ENCODE data around the gene SERTM2.
"Not testable (repeated sequence)": the region's sequence is repeated elsewhere in the genome, so short reads cannot be mapped to it uniquely, and the experiment has no call there.

SERTM2 gene

DNA sequence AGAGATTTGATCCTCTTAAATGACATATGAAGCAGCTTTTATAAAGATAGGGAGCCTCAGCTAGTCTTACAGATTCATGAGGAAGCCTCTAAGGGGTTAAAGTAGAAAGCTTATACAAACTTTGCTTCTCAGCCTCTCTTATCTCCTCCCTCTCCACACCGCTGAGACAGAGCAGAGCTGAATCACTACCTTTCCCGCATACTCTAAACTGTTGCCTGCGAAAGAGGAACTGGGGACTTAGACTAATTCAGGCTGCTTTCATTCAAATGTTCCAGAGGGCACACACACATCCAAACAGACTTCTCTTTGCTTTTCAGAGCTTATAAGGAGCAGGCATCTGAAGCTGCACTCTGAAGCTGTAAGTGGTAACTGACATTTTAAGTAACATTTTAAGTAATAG is at the start of gene SERTM2:
TSS of gene SERTM2 (plus strand) at position 169 of the 400 bp plus-strand sequence. CDS start 7,213 bp downstream, outside the sequence.
- DNase-seq (ENCODE audit: low read depth): no peak

- no peak for DNase-seq (ENCODE audit: low read depth)
Observed at GRCh38 chrX:111465669-111466068, 45.8 kb upstream of the SERTM2 start.

DNA sequence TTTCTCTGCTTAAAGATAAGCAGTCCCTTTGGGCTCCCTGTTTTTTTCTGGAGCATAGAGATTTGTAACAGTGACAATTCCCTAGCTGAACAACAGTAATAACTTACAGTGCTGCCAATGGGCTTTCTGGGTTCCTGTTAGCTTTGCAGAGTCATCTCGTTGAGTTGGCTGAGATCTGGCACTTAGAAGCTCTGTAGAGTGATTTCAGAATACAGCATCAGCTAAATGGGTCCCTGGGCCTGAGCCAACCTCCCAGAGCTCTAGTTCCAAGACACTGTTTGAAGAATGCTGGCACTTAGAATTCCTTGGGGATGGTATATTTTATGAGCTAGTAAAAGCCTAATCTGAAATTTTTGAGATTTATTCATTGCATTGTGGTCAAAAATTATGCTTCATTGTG is 43.5 kb upstream of the SERTM2 start:
- DNase-seq (ENCODE audit: low read depth): no peak

GRCh38 chrX:111470681-111471403 is 40.6 kb upstream of the SERTM2 start:
- DNase-seq (ENCODE audit: low read depth): no peak

GRCh38 chrX:111481896-111482295 is 29.5 kb upstream of the SERTM2 start:
- no peak for DNase-seq (ENCODE audit: low read depth)

- no peak for DNase-seq (ENCODE audit: low read depth)
Observed at GRCh38 chrX:111483135-111483534, 28.3 kb upstream of the SERTM2 start.

DNA sequence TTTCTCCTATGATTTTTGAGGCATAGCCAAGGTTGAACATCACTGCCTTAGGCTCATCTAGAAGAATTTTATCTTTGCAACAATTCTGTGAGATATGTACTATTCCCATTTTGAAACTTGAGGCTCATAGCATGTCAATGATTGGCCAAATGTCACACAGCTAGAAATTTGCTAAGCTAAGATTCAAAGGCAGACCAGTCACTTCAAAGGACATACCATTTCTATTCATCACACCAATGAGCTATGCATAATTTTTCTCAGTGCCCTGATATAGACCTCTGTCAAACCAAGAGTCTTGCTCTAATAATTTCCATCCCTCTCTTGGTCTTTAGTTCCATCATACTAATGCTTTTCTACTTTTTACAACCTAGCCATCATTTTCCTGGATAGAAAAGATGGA is 27.6 kb upstream of the SERTM2 start:
- no peak for DNase-seq (ENCODE audit: low read depth)

GRCh38 chrX:111490688-111491087 is 20.8 kb upstream of the SERTM2 start:
- DNase-seq (ENCODE audit: low read depth): no peak

GRCh38 chrX:111492085-111492484 is 19.4 kb upstream of the SERTM2 start:
- DNase-seq (ENCODE audit: low read depth): no peak

DNA sequence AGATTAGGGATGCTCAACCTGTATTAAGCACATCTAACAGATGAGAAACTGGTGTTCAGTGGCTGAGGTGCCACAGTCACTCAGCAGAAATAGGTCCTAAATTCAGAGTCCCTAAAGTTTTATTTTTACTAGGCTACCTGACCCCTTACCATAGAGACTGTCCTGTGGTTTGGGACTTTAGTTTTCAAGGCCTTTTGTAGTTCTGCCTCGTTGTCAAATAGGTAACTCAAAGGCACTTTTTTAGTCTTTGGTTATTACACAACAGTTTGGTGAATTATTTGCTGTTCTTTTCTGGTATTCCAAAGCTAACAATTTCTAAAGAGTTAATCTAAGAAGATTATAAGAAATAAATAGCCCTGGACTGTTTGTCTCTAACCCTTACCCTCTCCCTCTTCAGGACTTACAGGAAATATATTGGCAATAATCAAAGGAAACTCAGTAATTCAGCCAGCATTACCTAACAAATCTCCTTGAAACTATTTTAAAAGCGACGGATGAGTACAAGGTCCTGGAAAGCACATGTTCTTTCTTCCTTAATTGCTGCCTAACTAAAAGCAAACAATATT is 12.8 kb upstream of the SERTM2 start:
- DNase-seq (ENCODE audit: low read depth): no peak

DNA sequence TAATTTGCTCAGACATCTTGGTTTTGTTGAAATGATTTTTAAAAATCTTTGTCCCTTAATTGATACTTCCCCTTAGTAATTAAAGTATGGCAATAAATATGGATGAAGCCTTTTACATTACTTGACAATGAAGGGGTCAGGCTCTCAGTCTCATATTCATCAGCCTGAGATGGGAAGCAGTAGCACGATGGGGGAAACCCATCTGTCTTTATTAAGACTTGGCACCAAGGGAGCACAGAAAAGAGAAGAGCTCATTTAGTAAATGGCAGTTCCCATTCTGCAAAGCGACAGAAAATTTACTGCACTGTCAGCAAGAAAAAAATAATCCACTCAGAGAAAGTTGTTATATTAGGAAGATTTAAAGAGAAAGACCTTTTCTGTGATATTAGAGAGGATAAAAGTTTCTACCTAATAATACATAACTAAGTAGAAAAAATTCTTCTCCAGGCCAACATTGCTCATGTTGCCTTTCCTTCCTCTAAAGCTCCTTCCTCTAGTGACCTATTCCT is 7.9 kb upstream of the SERTM2 start:
- no peak for DNase-seq (ENCODE audit: low read depth)

GRCh38 chrX:111504941-111505340 is 6.5 kb upstream of the SERTM2 start:
- no peak for DNase-seq (ENCODE audit: low read depth)

DNA sequence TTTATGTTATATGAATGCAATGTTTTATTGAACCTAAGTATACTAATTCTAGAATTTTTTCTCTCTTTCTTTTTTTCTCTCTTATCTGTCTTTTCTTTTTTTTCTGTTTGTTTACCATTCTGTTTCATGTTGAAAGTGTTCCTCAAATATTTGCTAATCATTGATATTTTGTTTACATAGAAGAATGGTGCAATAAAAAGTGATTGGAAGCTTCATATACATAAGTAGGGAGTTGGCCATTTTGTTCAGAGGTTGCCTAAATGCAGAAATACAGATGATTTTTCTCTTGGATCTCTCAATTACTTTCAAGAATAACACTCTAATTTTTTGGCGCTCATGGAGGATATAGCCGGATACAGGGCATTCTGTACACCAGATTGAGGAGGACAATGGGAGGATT is 5.7 kb upstream of the SERTM2 start:
- no peak for DNase-seq (ENCODE audit: low read depth)

DNA sequence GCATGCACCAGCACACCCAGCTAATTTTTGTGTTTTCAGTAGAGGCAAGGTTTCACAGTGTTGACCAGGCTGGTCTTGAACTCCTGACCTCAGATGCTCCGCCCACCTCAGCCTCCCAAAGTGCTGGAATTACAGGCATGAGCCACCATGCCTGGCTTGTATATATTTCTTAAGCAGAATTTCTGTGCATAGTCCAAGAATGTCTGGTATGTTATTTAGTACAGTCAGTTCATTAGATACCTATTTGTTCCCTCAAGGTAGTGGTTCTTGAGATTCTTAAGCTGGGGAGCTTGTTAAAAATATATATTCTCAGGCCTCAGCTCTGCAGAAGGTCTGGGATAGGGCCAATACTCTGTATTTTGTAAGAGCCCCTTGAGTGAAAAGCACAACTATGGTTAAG is 4.6 kb upstream of the SERTM2 start:
- DNase-seq (ENCODE audit: low read depth): no peak

DNA sequence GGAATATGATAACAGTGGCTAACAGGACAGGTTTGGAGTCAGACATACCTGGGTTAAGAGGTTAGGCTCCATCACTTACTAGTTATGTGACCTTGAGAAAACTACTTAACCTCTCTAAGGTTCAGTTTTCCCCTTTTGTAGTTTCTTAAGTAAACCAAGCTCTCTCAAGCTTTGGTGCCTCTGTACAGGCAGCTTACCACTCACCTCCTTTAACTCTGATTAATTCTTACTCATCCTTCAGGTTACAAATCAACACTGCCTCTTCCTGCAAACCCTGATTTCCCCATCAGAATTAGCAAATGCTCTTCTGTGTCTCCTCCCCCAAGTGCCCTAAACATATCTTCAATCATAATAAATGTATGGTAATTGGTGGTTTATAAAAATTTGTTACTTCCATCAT is 3.5 kb upstream of the SERTM2 start:
- no peak for DNase-seq (ENCODE audit: low read depth)

DNA sequence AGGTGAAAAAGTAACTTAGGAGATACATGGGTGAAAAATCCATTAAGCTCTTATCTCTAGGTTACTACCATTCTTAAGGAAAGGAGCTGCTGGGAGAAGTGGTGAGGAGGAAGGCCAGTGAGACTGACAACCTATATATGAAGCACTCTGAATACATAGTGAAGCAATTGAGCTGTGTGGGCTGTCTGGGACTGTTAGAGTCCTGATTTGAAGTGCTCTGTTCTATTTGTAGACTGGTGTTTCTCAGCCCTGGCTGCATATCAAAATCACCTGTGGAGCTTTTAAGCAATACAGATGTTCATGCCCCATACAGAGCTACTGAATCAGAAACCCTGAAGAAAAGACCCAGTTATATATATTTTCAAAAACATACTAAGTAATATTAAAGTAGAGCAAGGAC is 3.9 kb downstream of the SERTM2 start:
- DNase-seq (ENCODE audit: low read depth): no peak

GRCh38 chrX:111518667-111519066 is 7.2 kb downstream of the SERTM2 start:
- no peak for DNase-seq (ENCODE audit: low read depth)

- DNase-seq (ENCODE audit: low read depth): no peak
Observed at GRCh38 chrX:111519215-111519614, 7.8 kb downstream of the SERTM2 start.

GRCh38 chrX:111520506-111520905 is 9.1 kb downstream of the SERTM2 start:
- DNase-seq (ENCODE audit: low read depth): no peak

GRCh38 chrX:111521169-111521568 is 9.7 kb downstream of the SERTM2 start:
- no peak for DNase-seq (ENCODE audit: low read depth)

- no peak for DNase-seq (ENCODE audit: low read depth)
Observed at GRCh38 chrX:111543212-111543741, 31.8 kb downstream of the SERTM2 start.

DNA sequence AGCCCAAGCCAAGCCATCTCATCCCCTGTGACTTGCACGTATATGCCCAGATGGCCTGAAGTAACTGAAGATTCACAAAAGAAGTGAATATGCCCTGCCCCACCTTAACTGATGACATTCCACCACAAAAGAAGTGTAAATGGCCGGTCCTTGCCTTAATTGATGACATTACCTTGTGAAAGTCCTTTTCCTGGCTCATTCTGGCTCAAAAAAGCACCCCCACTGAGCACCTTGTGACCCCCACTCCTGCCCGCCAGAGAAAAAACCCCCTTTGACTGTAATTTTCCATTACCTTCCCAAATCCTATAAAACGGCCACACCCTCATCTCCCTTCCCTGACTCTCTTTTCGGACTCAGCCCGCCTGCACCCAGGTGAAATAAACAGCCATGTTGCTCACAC is 37.8 kb downstream of the SERTM2 start:
- not testable (repeated sequence) for DNase-seq (ENCODE audit: low read depth)

DNA sequence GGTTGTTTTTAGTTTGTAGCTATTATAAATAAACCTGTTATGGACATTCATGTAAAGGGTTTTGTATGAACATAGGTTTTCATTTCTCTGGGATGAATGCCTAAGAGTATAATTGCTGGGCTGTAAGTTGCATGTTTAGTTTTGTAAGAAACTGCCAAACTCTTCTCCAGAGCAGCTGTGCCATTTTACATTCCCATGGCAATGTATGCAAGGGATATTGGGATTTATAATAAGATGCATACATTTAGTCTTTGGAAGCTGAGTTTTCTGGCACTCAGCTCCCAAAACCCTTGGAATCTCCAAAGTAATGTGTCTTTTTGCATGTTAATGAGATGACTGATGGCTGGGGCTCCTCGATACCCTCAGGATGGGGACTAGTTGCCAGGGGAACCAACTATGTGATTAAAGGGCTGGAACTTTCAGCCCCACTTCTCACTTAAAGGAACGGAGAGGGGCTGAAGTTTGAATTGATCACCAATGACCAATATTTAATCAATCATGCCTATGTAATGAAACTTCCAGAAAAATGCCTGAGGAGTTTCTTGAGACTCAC is 44.0 kb downstream of the SERTM2 start:
- DNase-seq (ENCODE audit: low read depth): no peak
